IMR-90 (cell line): ENCODE results near the gene NR2C2. TPM values are rescaled to one million over a fixed set of nuclear protein-coding genes. Genes with fewer than 3 reads are reported as not detected.

Experiments used
- ATAC-seq: fragments of 200-7000 bp; cut with Tn5 transposase; 2 replicates; pipeline ENCODE4 v1.9.1; 2020; ENCODE audit warnings: low read depth, mild to moderate bottlenecking, moderate library complexity
- BruUV-seq: library from RNA; stranded (reverse); fragments of 400-500 nt; replicated peaks from 2 replicates; lab custom pipeline; 2021; lab: Mats Ljungman, UMichigan
- CTCF ChIA-PET: fragments of 300-600 bp; formaldehyde crosslinking; extraction: SDS; loops from one replicate; lab custom pipeline; 2021; ENCODE audit warnings: antibody characterized with exemption; lab: Yijun Ruan, JAX
- POLR2A ChIA-PET: fragments of 300-600 bp; sonication (Branson Sonifier 250); formaldehyde crosslinking; loops from one replicate; lab custom pipeline; 2022; ENCODE audit warnings: antibody characterized with exemption; ENCODE audit not compliant: unreplicated experiment; lab: Charles Lee
- DNase-seq: peaks from one replicate; pipeline ENCODE4 v3.0.0; 2013
- H2AFZ ChIP-seq: replicated peaks from 2 replicates; pipeline ENCODE3; 2013; ENCODE audit warnings: low read length, mild to moderate bottlenecking; ENCODE audit not compliant: poor library complexity
- H2AK5ac ChIP-seq: 2 replicates; pipeline ENCODE4 v1.6.1; 2013; ENCODE audit warnings: low read depth, low read length, inconsistent platforms
- H2AK9ac ChIP-seq: replicated peaks from 2 replicates; pipeline ENCODE3; 2013; ENCODE audit warnings: mild to moderate bottlenecking, low read depth, low read length, moderate library complexity; ENCODE audit not compliant: poor library complexity
- H2BK120ac ChIP-seq: 2 replicates; pipeline ENCODE4 v1.6.1; 2013; ENCODE audit warnings: low read depth, low read length, inconsistent platforms
- H2BK15ac ChIP-seq: 3 replicates; pipeline ENCODE4 v1.6.1; 2013; ENCODE audit warnings: low read depth, low read length, inconsistent platforms
- H2BK20ac ChIP-seq: 2 replicates; pipeline ENCODE4 v1.6.1; 2013; ENCODE audit warnings: low read depth, mild to moderate bottlenecking, inconsistent platforms, low read length, moderate library complexity
- H2BK5ac ChIP-seq: 2 replicates; pipeline ENCODE4 v1.6.1; 2013; ENCODE audit warnings: mild to moderate bottlenecking, low read depth, low read length, inconsistent platforms; ENCODE audit not compliant: poor library complexity, severe bottlenecking
- H3K14ac ChIP-seq: replicated peaks from 2 replicates; pipeline ENCODE4 v1.6.1; 2013; ENCODE audit warnings: low read depth, low read length, inconsistent platforms
- H3K18ac ChIP-seq: 2 replicates; pipeline ENCODE4 v1.6.1; 2013; ENCODE audit warnings: low read depth, low read length, control low read depth
- H3K23ac ChIP-seq: 2 replicates; pipeline ENCODE4 v1.6.1; 2013; ENCODE audit warnings: low read depth, low read length, inconsistent platforms
- H3K27ac ChIP-seq: 2 replicates; pipeline ENCODE4 v1.5.1; 2013; ENCODE audit warnings: mild to moderate bottlenecking, control low read depth, low read length; ENCODE audit not compliant: insufficient read depth
- H3K27me3 ChIP-seq: 2 replicates; pipeline ENCODE4 v1.6.1; 2013; ENCODE audit warnings: low read length; ENCODE audit not compliant: control insufficient read depth, insufficient read depth
- H3K36me3 ChIP-seq: 2 replicates; pipeline ENCODE4 v1.6.1; 2013; ENCODE audit warnings: low read length, mixed read lengths; ENCODE audit not compliant: control insufficient read depth, insufficient read depth
- H3K4ac ChIP-seq: 2 replicates; pipeline ENCODE4 v1.6.1; 2013; ENCODE audit warnings: low read depth, low read length, inconsistent platforms
- H3K4me1 ChIP-seq: 2 replicates; pipeline ENCODE4 v1.6.1; 2013; ENCODE audit warnings: low read length, mixed read lengths; ENCODE audit not compliant: control insufficient read depth, insufficient read depth
- H3K4me2 ChIP-seq: 2 replicates; pipeline ENCODE4 v1.6.1; 2013; ENCODE audit warnings: low read depth, mild to moderate bottlenecking, control low read depth, low read length, moderate library complexity
- H3K4me3 ChIP-seq: 2 replicates; pipeline ENCODE4 v1.5.1; 2013; ENCODE audit warnings: low read depth, mild to moderate bottlenecking, control low read depth, low read length, moderate library complexity; ENCODE audit not compliant: insufficient read depth
- H3K56ac ChIP-seq: 2 replicates; pipeline ENCODE4 v1.6.1; 2013; ENCODE audit warnings: low read length, inconsistent platforms; ENCODE audit not compliant: insufficient read depth; ENCODE audit errors: extremely low read depth
- H3K79me1 ChIP-seq, 2 experiments: 2 replicates each; pipeline ENCODE4 v1.6.1; 2013; ENCODE audit warnings: low read length in 2 of 2, inconsistent platforms in 1 of 2, low read depth in 1 of 2
- H3K9ac ChIP-seq: 2 replicates; pipeline ENCODE4 v1.6.1; 2013; ENCODE audit warnings: low read depth, low read length, control low read depth
- H3K9me1 ChIP-seq: 2 replicates; pipeline ENCODE4 v1.6.1; 2013; ENCODE audit warnings: low read length, inconsistent platforms; ENCODE audit not compliant: insufficient read depth
- H3K9me3 ChIP-seq: 2 replicates; pipeline ENCODE4 v1.6.1; 2013; ENCODE audit warnings: low read length; ENCODE audit not compliant: control insufficient read depth, insufficient read depth
- H4K20me1 ChIP-seq: 2 replicates; pipeline ENCODE4 v1.6.1; 2013; ENCODE audit warnings: low read length, inconsistent platforms; ENCODE audit not compliant: insufficient read depth
- H4K5ac ChIP-seq: 2 replicates; pipeline ENCODE4 v1.6.1; 2013; ENCODE audit warnings: mild to moderate bottlenecking, low read depth, low read length, control low read depth
- H4K8ac ChIP-seq, 2 experiments: 2 replicates each; pipeline ENCODE4 v1.6.1; 2013; ENCODE audit warnings: low read depth in 2 of 2, low read length in 2 of 2, control low read depth in 1 of 2, inconsistent platforms in 1 of 2
- H4K91ac ChIP-seq: 2 replicates; pipeline ENCODE4 v1.6.1; 2013; ENCODE audit warnings: low read depth, low read length, inconsistent platforms; ENCODE audit not compliant: insufficient read depth
- CHD1 ChIP-seq: IDR thresholded peaks from 2 replicates; pipeline ENCODE4 v1.6.1; 2012; ENCODE audit warnings: low read depth, low read length, improper control_type of control experiment
- NFE2L2 ChIP-seq: fragments of 150-350 bp; IDR thresholded peaks from 2 replicates; pipeline ENCODE4 v1.6.1; 2016; ENCODE audit warnings: low read depth, mild to moderate bottlenecking, low read length
- RCOR1 ChIP-seq: IDR thresholded peaks from 2 replicates; pipeline ENCODE4 v1.6.1; 2012; ENCODE audit warnings: mild to moderate bottlenecking, low read length, improper control_type of control experiment; ENCODE audit not compliant: insufficient replicate concordance
- USF2 ChIP-seq: fragments of 150-350 bp; IDR thresholded peaks from 2 replicates; pipeline ENCODE4 v1.6.1; 2017; ENCODE audit warnings: mild to moderate bottlenecking, antibody characterized with exemption, low read length, low read depth
- WGBS, 2 experiments: methylation state at CpG; one replicate each; pipeline versions ENCODE4 v1.1.5 to v1.1.7; 2013; ENCODE audit warnings: missing lambda C conversion rate in 2 of 2; ENCODE audit not compliant: insufficient read length in 1 of 2; ENCODE audit errors: extremely low coverage in 2 of 2; 5-methylcytosine and 5-hydroxymethylcytosine counted together
- dilution Hi-C: fragments of 300-500 bp; cut with HindIII; formaldehyde crosslinking; loops from one replicate; pipeline ENCODE4 v1.14.3; 2018; ENCODE audit warnings: low sequenced_read_pairs; ENCODE audit not compliant: unreplicated experiment
- in situ Hi-C: fragments of 300-500 bp; cut with MboI; formaldehyde crosslinking; loops from 3 replicates; pipeline ENCODE4 v1.14.3; 2019; ENCODE audit warnings: low sequenced_read_pairs, inconsistent platforms, mixed read lengths
- intact Hi-C: fragments of 100-400 bp; cut with micrococcal nuclease; formaldehyde crosslinking; loops from 2 replicates; pipeline ENCODE4 v1.10.0; 2022
- polyA plus RNA-seq, 3 experiments: library from polyadenylated mRNA; depleted of rRNA; stranded (reverse); fragments of >200 nt; gene quantifications; 2 replicates each; pipeline ENCODE4 v1.2.3, GENCODE V29; 2012; ENCODE audit warnings: low replicate concordance in 1 of 3
- total RNA-seq: library from RNA; depleted of rRNA; stranded (reverse); fragments of >200 nt; gene quantifications from 2 replicates; pipeline ENCODE4 v1.2.3, GENCODE V29; 2012

NR2C2 gene
- total and polyA plus RNA-seq, 2 of the 4 experiments (the other 2 are of a cell fraction): 10.4 to 13.8 TPM

- no peak overlapping the region for H3K14ac ChIP-seq
- H3K9me3 ChIP-seq: no peaks in the 10 kb centered on the region
- H4K91ac ChIP-seq: no peak overlapping the region
- peak overlapping the region; percentile 28 for H2BK5ac ChIP-seq
- CTCF ChIA-PET: interaction anchor here (0.7 kb wide), 1 partner anchor 330 kb away, joined by 4 read pairs; no protein-coding TSS in a partner anchor
- in situ Hi-C loops: no loop called here
- H3K56ac ChIP-seq: no peak overlapping the region
- no peak overlapping the region for H3K4me2 ChIP-seq
- H3K36me3 ChIP-seq: peaks cover 5% of the 10 kb centered on the region; the same call in 1 of the 2 replicates
- POLR2A ChIA-PET: no interaction called here
- H3K4ac ChIP-seq: no peak overlapping the region
- H3K4me1 ChIP-seq: no peaks in the 10 kb centered on the region
- H2BK120ac ChIP-seq: no peak overlapping the region
- no peak overlapping the region for H3K18ac ChIP-seq
- no CpG with 5 or more reads among the region's 1 CpG for WGBS, 2 experiments
- TF ChIP-seq RCOR1 (no peak), NFE2L2 (no peak), USF2 (no peak), CHD1 (no peak)
- ATAC-seq: peak; percentile 35; the same call in 1 of the 2 replicates
- dilution Hi-C loops: no loop called here
- no peaks in the 10 kb centered on the region for H3K27me3 ChIP-seq
- no peak overlapping the region for H4K8ac ChIP-seq
- peak; percentile 21 for DNase-seq
- no TSS peak for BruUV-seq
- peak overlapping the region; percentile 80; the same call in 1 of the 2 replicates for H3K27ac ChIP-seq
- H2BK20ac ChIP-seq: no peak overlapping the region
- no peak overlapping the region for H3K9ac ChIP-seq
- no peak overlapping the region for H2AFZ ChIP-seq
- no peaks in the 10 kb centered on the region for H3K9me1 ChIP-seq
- no peak overlapping the region for H2AK9ac ChIP-seq
- H3K79me1 ChIP-seq: peaks cover 33 to 40% of the 10 kb centered on the region in 2 experiments
- H4K5ac ChIP-seq: no peak overlapping the region; the same call in 1 of the 2 replicates
- H2AK5ac ChIP-seq: no peak overlapping the region
- H3K4me3 ChIP-seq: no peak overlapping the region
- H4K20me1 ChIP-seq: no peaks in the 10 kb centered on the region; the same call in 1 of the 2 replicates
- no peak overlapping the region for H2BK15ac ChIP-seq
- no peak overlapping the region for H3K23ac ChIP-seq
- intact Hi-C loops: no loop called here
Observed at GRCh38 chr3:14969671-14970070, 22.3 kb downstream of the NR2C2 start.
